GM20431 (cell line): ENCODE measurements around the gene SH3GL3.

Experiments used
- in situ Hi-C: fragments of 300-500 bp; cut with MseI, MboI; formaldehyde crosslinking; loops from one replicate; pipeline ENCODE4 v1.15.0; 2020; ENCODE audit warnings: low sequenced_read_pairs; ENCODE audit not compliant: unreplicated experiment

Gene SH3GL3

GRCh38 chr15:83653288-83653638 is 206.1 kb downstream of the SH3GL3 start:
- in situ Hi-C loops: loop anchor here (25.0 kb wide), 1 partner anchor 109 kb away; no protein-coding TSS in a partner anchor

DNA sequence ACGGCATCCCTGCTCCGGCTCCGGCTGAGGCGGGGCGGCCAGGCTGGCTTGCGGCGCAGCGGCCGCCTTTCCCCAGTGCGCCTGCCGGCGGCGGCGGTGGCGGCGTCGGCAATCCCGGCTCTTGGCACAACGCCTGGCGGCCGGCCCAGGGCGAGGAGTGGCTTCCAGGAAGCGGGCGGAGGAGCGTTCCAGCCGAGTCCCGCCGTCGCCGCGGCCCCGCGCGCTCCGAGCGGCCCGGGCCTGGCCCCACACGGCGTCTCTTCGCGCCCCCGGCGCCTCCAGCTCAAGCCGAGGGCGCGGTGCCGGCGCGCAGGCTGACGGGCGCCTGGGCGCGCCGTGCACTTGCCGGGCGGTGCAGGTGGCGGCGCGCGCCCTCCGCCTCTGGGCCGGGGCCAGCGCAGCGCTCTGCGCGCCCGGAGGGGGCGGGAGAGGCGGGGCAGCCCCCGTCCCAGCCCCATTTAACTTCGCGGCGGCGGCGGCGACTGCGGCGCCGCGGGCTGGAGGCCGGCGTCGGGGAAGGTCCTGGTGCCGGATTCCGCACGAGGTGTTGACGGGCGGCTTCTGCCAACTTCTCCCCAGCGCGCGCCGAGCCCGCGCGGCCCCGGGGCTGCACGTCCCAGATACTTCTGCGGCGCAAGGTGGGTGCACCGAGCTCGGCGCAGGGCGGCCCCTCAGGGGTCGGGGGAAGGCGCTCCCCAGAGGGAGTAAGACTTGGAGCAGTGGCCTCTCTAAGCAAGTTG is 206.7 kb downstream of the SH3GL3 start, which contains the start of gene ADAMTSL3:
ADAMTSL3 (plus strand) TSS at position 485 of the 740 bp plus-strand sequence. CDS start 1,639 bp downstream, outside the sequence.
- in situ Hi-C loops: loop anchor here (25.0 kb wide), 1 partner anchor 108 kb away; no protein-coding TSS in a partner anchor

GRCh38 chr15:83654379-83655236 is 207.5 kb downstream of the SH3GL3 start:
- in situ Hi-C loops: loop anchor here (25.0 kb wide), 1 partner anchor 108 kb away; no protein-coding TSS in a partner anchor

GRCh38 chr15:83655237-83655616 is 208.1 kb downstream of the SH3GL3 start:
- in situ Hi-C loops: loop anchor here (25.0 kb wide), 1 partner anchor 107 kb away; no protein-coding TSS in a partner anchor

DNA sequence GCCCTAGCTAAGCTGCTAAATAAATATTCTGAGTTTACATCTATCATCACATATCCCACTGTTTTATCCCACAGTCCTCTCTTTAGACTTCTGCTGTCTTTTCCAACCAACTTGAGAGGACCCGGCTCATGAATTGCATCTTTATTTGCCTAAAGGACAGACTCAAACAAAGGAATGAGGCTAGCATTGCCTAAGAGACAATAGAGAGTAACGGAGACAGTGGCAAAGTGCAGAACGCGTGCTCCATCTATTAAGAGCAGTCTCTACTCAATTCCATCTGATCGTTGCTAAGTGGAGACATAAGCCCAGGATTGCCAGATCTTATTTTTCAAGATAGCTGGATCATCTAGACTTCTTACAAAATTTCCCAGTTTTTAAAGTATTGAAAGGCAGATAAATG is 209.1 kb downstream of the SH3GL3 start:
- in situ Hi-C loops: loop anchor here (25.0 kb wide), 1 partner anchor 106 kb away; no protein-coding TSS in a partner anchor

- in situ Hi-C loops: loop anchor here (25.0 kb wide), 1 partner anchor 105 kb away; no protein-coding TSS in a partner anchor
Measured at GRCh38 chr15:83656943-83657528, 209.9 kb downstream of the SH3GL3 start.

DNA sequence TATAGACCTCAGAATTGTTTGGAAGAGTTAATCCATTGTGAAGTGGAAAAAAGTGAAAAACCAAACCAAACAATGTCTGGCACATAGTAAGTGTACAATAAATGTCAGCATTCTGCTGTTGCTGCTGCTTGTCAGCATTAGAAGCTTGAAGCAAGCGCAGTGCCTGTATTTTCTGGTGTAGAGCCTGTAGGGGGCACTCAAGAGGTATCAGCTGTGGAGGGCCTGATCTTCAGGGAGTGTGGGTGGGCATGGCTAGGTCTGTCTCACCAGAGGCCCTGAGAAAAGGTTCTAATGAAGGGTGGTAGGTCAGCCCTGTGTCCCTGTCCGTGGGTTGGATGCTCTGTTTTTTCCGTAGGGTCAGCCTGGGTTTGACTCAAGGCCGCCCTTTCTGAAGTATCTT is 210.4 kb downstream of the SH3GL3 start:
- in situ Hi-C loops: loop anchor here (25.0 kb wide), 1 partner anchor 105 kb away; no protein-coding TSS in a partner anchor

GRCh38 chr15:83658430-83659416 is 211.6 kb downstream of the SH3GL3 start:
- in situ Hi-C loops: loop anchor here (25.0 kb wide), 1 partner anchor 104 kb away; no protein-coding TSS in a partner anchor

DNA sequence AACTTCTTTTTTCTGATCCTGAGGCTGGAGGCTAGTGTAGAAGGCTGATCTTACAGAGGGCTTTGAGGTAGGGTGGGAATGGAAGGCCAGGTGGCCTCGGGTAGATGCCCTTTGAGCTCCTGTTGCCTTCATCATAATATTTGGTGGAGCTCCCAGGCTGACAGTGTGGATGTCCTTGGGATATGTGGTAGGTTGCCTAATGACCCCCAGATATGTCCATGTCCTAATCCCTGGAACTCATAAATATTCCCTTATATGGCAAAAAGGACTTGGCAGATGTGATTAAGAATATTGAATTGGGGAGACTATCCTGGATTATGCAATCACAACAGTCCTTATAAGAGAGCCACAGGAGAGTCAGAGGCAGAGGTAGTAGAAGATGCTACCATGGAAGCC is 212.3 kb downstream of the SH3GL3 start:
- in situ Hi-C loops: loop anchor here (25.0 kb wide), 1 partner anchor 103 kb away; no protein-coding TSS in a partner anchor

DNA sequence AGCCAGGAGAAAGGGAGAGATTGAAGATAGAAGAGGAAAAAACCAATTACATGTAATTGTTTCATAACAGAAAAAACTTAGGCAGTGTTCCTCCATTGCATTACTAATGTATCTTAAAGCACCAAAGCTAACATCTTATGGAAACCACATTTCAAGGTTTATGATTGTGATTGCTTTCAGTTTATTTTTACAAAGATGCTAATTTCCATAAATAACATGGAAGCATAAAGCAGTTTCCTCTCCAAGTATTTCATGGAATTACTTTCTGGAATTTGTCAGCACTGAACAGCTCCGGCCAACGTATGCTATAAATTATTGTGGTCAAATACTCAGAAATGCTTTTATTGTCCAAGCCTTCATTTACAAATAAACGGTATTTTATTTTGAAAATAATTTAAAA is 218.3 kb downstream of the SH3GL3 start:
- in situ Hi-C loops: loop anchor here (25.0 kb wide), 1 partner anchor 97 kb away; no protein-coding TSS in a partner anchor
